Jurkat, Clone E6-1 (cell line): Measurements from ENCODE around the gene KIAA1328.
"Not testable (repeated sequence)": the region's sequence is repeated elsewhere in the genome, so short reads cannot be mapped to it uniquely, and the experiment has no call there.

ENCODE experiments used
- DNase-seq: peaks from one replicate; pipeline ENCODE4 v3.0.0-alpha.2; 2011; ENCODE audit warnings: low read depth, low spot score
- H3K4me3 ChIP-seq: 2 replicates; pipeline ENCODE4 v1.5.1; 2011; ENCODE audit warnings: mild to moderate bottlenecking, low read length, control low read depth, moderate library complexity

KIAA1328 gene

DNA sequence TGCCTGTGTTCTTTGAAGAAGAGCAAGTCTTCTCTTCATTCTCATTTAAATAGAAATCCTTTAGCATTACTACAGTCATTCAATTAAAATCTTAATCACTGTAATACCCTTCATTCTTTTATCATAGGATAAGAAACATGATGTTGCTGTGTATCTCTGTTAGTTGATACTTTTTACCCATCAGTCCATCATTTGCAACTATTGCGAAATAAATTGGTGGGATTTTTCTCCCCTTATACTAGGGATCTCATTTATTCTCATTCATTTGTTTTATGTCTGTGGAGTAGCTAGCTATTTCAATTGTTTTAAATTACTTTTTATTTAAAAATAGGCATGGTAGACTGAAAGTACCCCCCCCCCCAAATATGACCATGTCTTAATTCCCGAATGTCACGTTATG, 235.3 kb downstream of the KIAA1328 start:
- H3K4me3 ChIP-seq, result no peak overlapping the region
- DNase-seq, result no peak

- no peak for DNase-seq
- no peak overlapping the region for H3K4me3 ChIP-seq
These were observed 236.3 kb downstream of the KIAA1328 start for GRCh38 chr18:37065254-37065653.

DNA sequence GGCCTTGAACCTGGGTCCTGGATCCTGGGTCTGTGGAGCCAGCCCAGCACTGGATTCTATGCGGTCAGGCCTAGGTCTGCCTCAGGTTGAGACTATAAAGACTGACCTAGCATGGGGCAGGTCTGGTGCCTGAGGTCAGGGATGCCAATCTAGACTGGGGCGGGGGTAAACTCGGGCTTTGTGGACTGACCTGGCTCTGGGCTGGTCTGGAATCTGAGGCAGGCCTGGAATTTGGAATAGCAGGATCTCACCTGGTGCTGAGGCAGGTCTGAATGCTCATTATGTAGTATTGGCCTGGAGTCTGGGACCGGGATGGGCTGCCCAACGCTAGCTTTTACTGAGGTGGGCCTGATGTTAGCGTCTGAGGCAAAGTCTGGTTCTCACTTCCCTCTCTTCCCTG, 256.0 kb downstream of the KIAA1328 start:
- no peak overlapping the region for H3K4me3 ChIP-seq
- DNase-seq, result no peak

GRCh38 chr18:37085362-37085761, 256.4 kb downstream of the KIAA1328 start:
- H3K4me3 ChIP-seq, result no peak overlapping the region
- no peak for DNase-seq

DNA sequence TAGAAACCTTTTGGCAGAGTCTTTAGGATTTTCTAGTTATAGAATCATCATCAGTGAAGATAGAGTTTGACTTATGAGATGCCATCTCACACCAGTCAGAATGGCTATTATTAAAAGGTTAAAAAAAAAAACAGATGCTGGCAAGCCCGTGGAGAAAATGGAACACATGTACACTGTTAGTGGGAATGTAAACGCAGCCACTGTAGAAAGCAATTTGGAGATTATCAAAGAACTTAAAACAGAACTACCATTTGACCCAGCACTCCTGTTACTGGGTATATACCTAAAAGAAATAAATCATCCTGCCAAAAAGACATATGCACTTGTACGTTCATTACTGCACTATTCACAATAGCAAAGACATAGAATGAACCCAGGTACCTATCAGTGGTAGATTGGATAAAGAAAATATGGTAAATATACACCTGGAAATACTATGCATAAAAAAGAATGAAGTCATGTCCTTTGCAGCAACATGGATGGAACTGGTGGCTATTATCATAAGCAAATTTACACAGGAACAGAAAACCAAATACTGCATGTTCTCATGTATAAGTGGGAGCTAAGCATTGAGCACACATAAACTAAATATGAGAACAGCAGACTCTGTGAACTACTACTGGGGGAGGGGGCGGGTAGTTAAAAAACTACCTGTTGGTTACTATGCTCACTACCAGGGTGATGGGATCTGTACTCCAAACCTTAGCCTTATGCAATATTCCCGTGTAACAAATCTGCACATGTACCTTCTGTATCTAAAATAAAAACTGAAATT, 279.0 kb downstream of the KIAA1328 start:
- DNase-seq, result no peak

DNA sequence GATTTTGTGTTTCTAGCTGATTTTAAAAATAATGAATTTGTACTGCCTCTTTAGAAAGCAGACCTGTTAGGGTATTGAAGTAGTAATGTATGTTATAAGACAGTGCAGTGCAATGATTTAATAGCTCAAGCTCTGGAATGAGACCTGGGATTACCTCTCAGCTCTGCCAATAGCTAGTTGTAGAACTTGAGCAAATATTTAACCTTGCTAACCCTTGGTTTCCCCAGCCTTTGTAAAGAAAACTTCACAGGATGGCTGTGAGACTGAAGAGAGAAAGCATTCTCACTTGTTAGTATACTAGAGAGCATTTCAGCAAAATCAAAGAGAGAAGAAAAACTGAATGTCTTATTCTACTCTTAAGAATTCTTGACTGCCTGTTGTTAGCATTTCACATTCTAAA, 293.9 kb downstream of the KIAA1328 start:
- no peak overlapping the region for H3K4me3 ChIP-seq
- DNase-seq, result no peak

More for the DNA sequence above, 279.0 kb downstream of the KIAA1328 start:
- no peak overlapping the region for H3K4me3 ChIP-seq

DNA sequence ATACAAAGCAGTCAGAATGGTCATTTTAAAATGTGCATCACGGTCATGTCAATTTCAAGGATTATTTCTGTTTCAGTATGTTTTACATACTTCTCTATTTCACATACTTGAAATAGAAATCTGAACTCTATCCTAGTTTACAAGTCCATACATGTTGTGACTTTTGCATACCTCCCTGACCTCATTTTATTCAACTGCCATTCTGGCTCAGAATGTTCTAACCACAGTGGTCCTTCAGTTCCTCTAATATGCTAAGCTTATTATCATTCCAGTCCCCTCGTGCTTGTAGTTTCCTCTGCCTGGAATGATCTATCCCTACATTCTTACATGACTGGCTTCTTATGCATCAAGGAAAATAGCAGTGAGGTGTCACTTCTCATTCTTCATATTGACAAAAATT, 295.6 kb downstream of the KIAA1328 start:
- DNase-seq, result no peak

GRCh38 chr18:37135177-37135576, 306.2 kb downstream of the KIAA1328 start:
- no peak for DNase-seq
- H3K4me3 ChIP-seq, result no peak overlapping the region

More for the DNA sequence above, 295.6 kb downstream of the KIAA1328 start:
- H3K4me3 ChIP-seq, result no peak overlapping the region

DNA sequence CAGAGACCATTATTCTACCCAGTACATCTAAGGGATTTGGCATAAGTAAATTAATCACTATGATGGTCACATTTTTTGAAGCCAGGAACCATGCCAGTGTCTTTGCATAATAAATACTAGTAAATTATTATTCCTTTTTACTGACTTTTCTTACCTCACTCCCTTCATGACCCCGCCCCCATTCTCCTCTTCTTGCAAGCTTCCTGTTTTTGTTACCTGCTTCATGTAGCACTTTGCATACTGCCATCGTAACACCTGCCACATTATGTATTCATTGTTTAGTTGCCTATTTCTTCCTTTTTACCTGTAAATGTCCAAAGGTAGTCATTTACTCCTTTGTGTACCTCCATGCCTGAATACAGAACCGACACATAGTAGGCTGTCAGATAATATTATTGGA, 309.5 kb downstream of the KIAA1328 start:
- H3K4me3 ChIP-seq, result no peak overlapping the region
- DNase-seq, result no peak

- no peak overlapping the region for H3K4me3 ChIP-seq
- no peak for DNase-seq
These were observed 310.9 kb downstream of the KIAA1328 start for GRCh38 chr18:37139876-37140275.

- H3K4me3 ChIP-seq, result no peak overlapping the region
- no peak for DNase-seq
These were observed 316.0 kb downstream of the KIAA1328 start for GRCh38 chr18:37144921-37145320.

DNA sequence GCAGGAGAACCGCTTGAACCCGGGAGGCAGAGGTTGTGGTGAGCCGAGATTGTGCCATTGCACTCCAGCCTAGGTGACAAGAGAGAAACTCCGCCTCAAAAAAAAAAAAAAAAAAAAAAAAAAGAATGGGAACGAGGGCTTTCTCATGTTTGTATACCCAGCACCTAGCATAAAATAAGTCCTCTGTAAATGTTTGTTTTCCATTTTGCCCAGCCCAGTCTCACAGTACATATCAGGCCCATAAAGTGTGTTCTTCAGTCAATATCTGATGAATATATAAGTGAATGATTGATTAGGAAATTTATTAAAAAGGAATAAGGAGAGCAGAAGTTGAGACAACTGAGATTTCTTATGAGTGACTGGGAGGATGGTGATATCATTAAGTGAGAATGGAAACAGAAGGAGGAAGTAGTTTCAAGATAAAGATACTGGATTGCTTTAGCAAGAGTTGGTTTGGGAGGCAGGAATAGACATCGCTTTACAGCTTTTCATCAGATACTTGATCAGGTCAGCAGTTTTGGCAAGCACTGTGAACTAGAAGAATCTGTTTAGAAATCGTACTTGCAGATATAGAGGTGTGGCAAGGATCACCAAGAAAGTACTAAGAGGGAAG, 327.5 kb downstream of the KIAA1328 start:
- no peak overlapping the region for H3K4me3 ChIP-seq
- DNase-seq, result no peak

- no peak for DNase-seq
These were observed 331.3 kb downstream of the KIAA1328 start for GRCh38 chr18:37160038-37160820.

GRCh38 chr18:37161491-37161890, 332.6 kb downstream of the KIAA1328 start:
- no peak overlapping the region for H3K4me3 ChIP-seq
- no peak for DNase-seq

More at GRCh38 chr18:37160038-37160820, 331.3 kb downstream of the KIAA1328 start:
- no peak overlapping the region for H3K4me3 ChIP-seq

- H3K4me3 ChIP-seq, result no peak overlapping the region
- DNase-seq, result no peak
These were observed 333.6 kb downstream of the KIAA1328 start for GRCh38 chr18:37162551-37162950.

DNA sequence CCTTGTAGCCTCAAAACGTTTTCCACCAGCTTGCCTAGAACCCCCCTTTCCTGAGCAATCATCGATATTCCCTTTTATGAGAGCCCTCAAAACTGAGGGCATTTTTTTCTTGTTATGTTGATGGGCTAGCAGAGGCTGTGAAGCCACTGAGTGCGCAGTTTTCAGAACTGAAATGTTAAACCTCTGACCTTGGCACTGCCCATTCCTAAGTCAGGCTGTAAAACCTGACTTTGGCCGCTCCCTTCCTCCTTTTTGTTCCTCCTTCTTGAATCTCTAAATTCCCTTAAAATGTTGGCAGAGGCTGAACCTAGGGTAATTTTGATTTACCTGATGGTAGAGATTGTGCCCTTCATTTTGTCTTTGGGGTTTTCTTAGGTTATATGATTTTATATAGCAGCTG, 334.2 kb downstream of the KIAA1328 start:
- no peak overlapping the region for H3K4me3 ChIP-seq
- DNase-seq, result no peak

GRCh38 chr18:37166491-37166890, 337.6 kb downstream of the KIAA1328 start:
- no peak for DNase-seq

GRCh38 chr18:37166966-37167365, 338.0 kb downstream of the KIAA1328 start:
- not testable (repeated sequence) for DNase-seq, H3K4me3 ChIP-seq

More at GRCh38 chr18:37166491-37166890, 337.6 kb downstream of the KIAA1328 start:
- H3K4me3 ChIP-seq, result no peak overlapping the region

DNA sequence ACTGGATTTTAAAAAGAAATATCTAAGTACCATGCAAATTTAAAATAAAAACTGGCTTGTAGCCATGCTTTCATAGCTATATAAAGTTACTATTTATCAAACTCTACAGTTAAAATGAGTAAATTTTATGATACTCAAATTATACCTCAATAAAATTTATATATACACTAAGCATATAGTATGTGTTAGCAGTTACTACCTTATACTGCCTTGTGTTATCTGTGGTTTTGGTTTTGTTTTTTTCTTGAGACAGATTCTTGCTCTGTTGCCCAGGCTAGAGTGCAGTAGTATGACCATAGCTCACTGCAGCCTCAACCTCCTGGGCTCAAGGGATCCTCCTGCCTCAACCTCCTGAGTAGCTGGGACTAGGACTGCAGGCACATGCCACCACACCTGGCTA, 342.1 kb downstream of the KIAA1328 start:
- no peak overlapping the region for H3K4me3 ChIP-seq
- DNase-seq, result no peak

GRCh38 chr18:37173384-37173783, 344.5 kb downstream of the KIAA1328 start:
- DNase-seq, result no peak
- H3K4me3 ChIP-seq, result no peak overlapping the region
